ENCODE results near the gene JAK1. TPM values are rescaled to one million over a fixed set of nuclear protein-coding genes. Genes with fewer than 3 reads are reported as not detected.
A peak's percentile ranks its signal among the peaks of the same experiment; 100 is the strongest.

Gene JAK1
- total and polyA plus RNA-seq, 2 experiments from 2014 or later, result 8.0 to 19.5 TPM

GRCh38 chr1:64953241-64953640, 13.1 kb downstream of the JAK1 start (continued):
- TF ChIP-seq, protein P1, sequence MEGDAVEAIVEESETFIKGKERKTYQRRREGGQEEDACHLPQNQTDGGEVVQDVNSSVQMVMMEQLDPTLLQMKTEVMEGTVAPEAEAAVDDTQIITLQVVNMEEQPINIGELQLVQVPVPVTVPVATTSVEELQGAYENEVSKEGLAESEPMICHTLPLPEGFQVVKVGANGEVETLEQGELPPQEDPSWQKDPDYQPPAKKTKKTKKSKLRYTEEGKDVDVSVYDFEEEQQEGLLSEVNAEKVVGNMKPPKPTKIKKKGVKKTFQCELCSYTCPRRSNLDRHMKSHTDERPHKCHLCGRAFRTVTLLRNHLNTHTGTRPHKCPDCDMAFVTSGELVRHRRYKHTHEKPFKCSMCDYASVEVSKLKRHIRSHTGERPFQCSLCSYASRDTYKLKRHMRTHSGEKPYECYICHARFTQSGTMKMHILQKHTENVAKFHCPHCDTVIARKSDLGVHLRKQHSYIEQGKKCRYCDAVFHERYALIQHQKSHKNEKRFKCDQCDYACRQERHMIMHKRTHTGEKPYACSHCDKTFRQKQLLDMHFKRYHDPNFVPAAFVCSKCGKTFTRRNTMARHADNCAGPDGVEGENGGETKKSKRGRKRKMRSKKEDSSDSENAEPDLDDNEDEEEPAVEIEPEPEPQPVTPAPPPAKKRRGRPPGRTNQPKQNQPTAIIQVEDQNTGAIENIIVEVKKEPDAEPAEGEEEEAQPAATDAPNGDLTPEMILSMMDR (conservative IDR thresholded peaks at IDR 0.05; ENCODE audit: low read depth in 2 of 2), result no peak
- TF ChIP-seq ZNF331 (CRISPR knock-in tag; IDR thresholded peaks at IDR 0.05; ENCODE audit: low read depth) (no peak), CREB1 (CRISPR knock-in tag; IDR thresholded peaks at IDR 0.05; ENCODE audit: low read depth) (no peak), EZH2 (IDR thresholded peaks at IDR 0.05; ENCODE audit: low read depth, unreplicated experiment) (no peak)

- no peak overlapping the region for H3K4me3 Mint-ChIP-seq
- TF ChIP-seq EZH2phosphoT487 (IDR thresholded peaks at IDR 0.05; ENCODE audit: unreplicated experiment) (no peak), NANOG (IDR thresholded peaks at IDR 0.05; ENCODE audit: borderline replicate concordance) (no peak), CREB1 (CRISPR knock-in tag; IDR thresholded peaks at IDR 0.05; ENCODE audit: low read depth) (no peak), ZNF462 (CRISPR knock-in tag; IDR thresholded peaks at IDR 0.05) (no peak)
- no peaks in the 10 kb centered on the region for H4K20me1 ChIP-seq (replicated peaks; ENCODE audit: insufficient read depth)
- no peaks in the 10 kb centered on the region for H3K9me3 Mint-ChIP-seq
- no peak overlapping the region for H3K4me2 ChIP-seq
- H3K27me3 ChIP-seq (ENCODE audit: insufficient read depth), result no peaks in the 10 kb centered on the region
- H3K27me3 Mint-ChIP-seq (ENCODE audit: insufficient read depth, low read depth, poor library complexity), result peaks cover 1% of the 10 kb centered on the region
- H3K4me1 ChIP-seq (ENCODE audit: insufficient read depth), result peaks cover 12% of the 10 kb centered on the region
- H2AFZ ChIP-seq, result no peak overlapping the region
- DNase-seq (ENCODE audit: low spot score) (no peak), ATAC-seq (peak; percentile 59)
- H3F3A ChIP-seq (replicated peaks; ENCODE audit: low read depth), result no peaks in the 10 kb centered on the region
- H3K36me3 Mint-ChIP-seq (ENCODE audit: low read depth), result no peaks in the 10 kb centered on the region
- H3K27ac Mint-ChIP-seq, result no peak overlapping the region
- H3K4me3 ChIP-seq, result no peak overlapping the region
- H3K36me3 ChIP-seq (ENCODE audit: insufficient read depth), result no peaks in the 10 kb centered on the region
- H3K9me2 ChIP-seq (ENCODE audit: insufficient read depth), result no peaks in the 10 kb centered on the region
- peaks cover 46% of the 10 kb centered on the region for H3K79me2 ChIP-seq (replicated peaks; ENCODE audit: insufficient read depth)
- H3K27ac ChIP-seq (ENCODE audit: low read depth), result no peak overlapping the region
- H3K4me1 Mint-ChIP-seq, result peaks cover 24% of the 10 kb centered on the region
Measured at GRCh38 chr1:64950284-64950809, 16.0 kb downstream of the JAK1 start.

Data from GM23338 (cell line).